HEK293 (cell line): ENCODE results near the gene ALS2CL.
A peak's percentile ranks its signal among the peaks of the same experiment; 100 is the strongest.

Experiments
- CTCF ChIA-PET: fragments of 350-600 bp; formaldehyde crosslinking; extraction: SDS; loops from one replicate; lab custom pipeline; 2021; ENCODE audit warnings: antibody characterized with exemption; lab: Yijun Ruan, JAX
- POLR2A ChIA-PET: fragments of 300-600 bp; formaldehyde crosslinking; extraction: SDS; loops from one replicate; lab custom pipeline; 2020; ENCODE audit warnings: antibody characterized with exemption, inconsistent platforms; lab: Yijun Ruan, JAX
- H3K27ac ChIP-seq: fragments of 200-500 bp; sonication (Bioruptor generic); 2 replicates; pipeline ENCODE4 v1.5.1; 2014; ENCODE audit warnings: low read depth, low read length, control low read depth, inconsistent platforms; ENCODE audit errors: extremely low read depth
- H3K36me3 ChIP-seq, 2 experiments: fragments of 200-500 bp in 1 of 2; sonication (Bioruptor generic) in 1 of 2; 1 replicate in 1 of 2; 2 replicates in 1 of 2; pipeline ENCODE4 v1.5.1; 2014 to 2017; ENCODE audit warnings: inconsistent platforms in 2 of 2, low read length in 2 of 2; ENCODE audit not compliant: control insufficient read depth in 2 of 2, insufficient read depth in 1 of 2
- H3K4me1 ChIP-seq: fragments of 200-500 bp; sonication (Bioruptor generic); 2 replicates; pipeline ENCODE4 v1.5.1; 2014; ENCODE audit warnings: mild to moderate bottlenecking, low read length, inconsistent platforms; ENCODE audit not compliant: control insufficient read depth, insufficient read depth
- H3K4me3 ChIP-seq: 2 replicates; pipeline ENCODE4 v1.5.1; 2011; ENCODE audit warnings: low read depth, mild to moderate bottlenecking, control low read depth, low read length, moderate library complexity
- H3K9me3 ChIP-seq: fragments of 200-500 bp; sonication (Bioruptor generic); 2 replicates; pipeline ENCODE4 v1.5.1; 2014; ENCODE audit warnings: low read depth, low read length, inconsistent platforms; ENCODE audit not compliant: control insufficient read depth, insufficient read depth
- EGR2 ChIP-seq: fragments of 450-650 bp; formaldehyde crosslinking; IDR thresholded peaks from 2 replicates; pipeline ENCODE4 v1.5.1; 2016; ENCODE audit warnings: low read depth, missing biosample characterization, missing genetic modification characterization
- GLI4 ChIP-seq: fragments of 450-650 bp; formaldehyde crosslinking; IDR thresholded peaks from 2 replicates; pipeline ENCODE4 v1.5.1; 2016; ENCODE audit warnings: missing biosample characterization, missing genetic modification characterization
- KLF9 ChIP-seq: fragments of 450-650 bp; formaldehyde crosslinking; IDR thresholded peaks from 2 replicates; pipeline ENCODE4 v1.5.1; 2016; ENCODE audit warnings: missing biosample characterization, missing genetic modification characterization, low read depth
- SCRT1 ChIP-seq: fragments of 450-650 bp; formaldehyde crosslinking; IDR thresholded peaks from 2 replicates; pipeline ENCODE4 v1.5.1; 2016; ENCODE audit warnings: missing biosample characterization, missing genetic modification characterization, borderline replicate concordance
- ZFHX2 ChIP-seq: fragments of 450-650 bp; formaldehyde crosslinking; conservative IDR thresholded peaks from 2 replicates; pipeline ENCODE4 v1.5.1; 2016; ENCODE audit warnings: missing biosample characterization, missing genetic modification characterization
- ZNF302 ChIP-seq: fragments of 450-650 bp; formaldehyde crosslinking; IDR thresholded peaks from 2 replicates; pipeline ENCODE4 v1.5.1; 2016; ENCODE audit warnings: missing biosample characterization, missing genetic modification characterization, low read depth
- ZNF48 ChIP-seq: fragments of 450-650 bp; formaldehyde crosslinking; IDR thresholded peaks from 2 replicates; pipeline ENCODE4 v1.5.1; 2016; ENCODE audit warnings: missing biosample characterization, missing genetic modification characterization
- ZNF561 ChIP-seq: fragments of 450-650 bp; IDR thresholded peaks from 2 replicates; pipeline ENCODE4 v1.5.1; 2018; ENCODE audit warnings: missing biosample characterization, missing genetic modification characterization, borderline replicate concordance
- ZNF571 ChIP-seq: fragments of 450-650 bp; formaldehyde crosslinking; IDR thresholded peaks from 2 replicates; pipeline ENCODE4 v1.5.0; 2017; ENCODE audit warnings: missing biosample characterization, missing genetic modification characterization
- ZNF621 ChIP-seq: fragments of 450-650 bp; formaldehyde crosslinking; IDR thresholded peaks from 2 replicates; pipeline ENCODE4 v1.5.1; 2017; ENCODE audit warnings: missing biosample characterization, missing genetic modification characterization
- ZNF626 ChIP-seq: fragments of 450-650 bp; sonication (Bioruptor Pico); formaldehyde crosslinking; IDR thresholded peaks from 2 replicates; pipeline ENCODE4 v1.5.1; 2018; ENCODE audit warnings: missing biosample characterization, missing genetic modification characterization, inconsistent platforms
- ZNF707 ChIP-seq: fragments of 450-650 bp; formaldehyde crosslinking; IDR thresholded peaks from 2 replicates; pipeline ENCODE4 v1.5.1; 2016; ENCODE audit warnings: missing biosample characterization, missing genetic modification characterization
- ZNF768 ChIP-seq: fragments of 450-650 bp; formaldehyde crosslinking; IDR thresholded peaks from 2 replicates; pipeline ENCODE4 v1.5.1; 2018; ENCODE audit warnings: missing biosample characterization, mild to moderate bottlenecking, missing genetic modification characterization
- TF ChIP-seq, protein P1 (sequence below): fragments of 450-650 bp; formaldehyde crosslinking; IDR thresholded peaks from 2 replicates; pipeline ENCODE4 v1.5.1; 2016; ENCODE audit warnings: missing biosample characterization, missing genetic modification characterization, borderline replicate concordance
- TF ChIP-seq, protein P2 (sequence below): fragments of 450-650 bp; formaldehyde crosslinking; IDR thresholded peaks from 2 replicates; pipeline ENCODE4 v1.5.1; 2016; ENCODE audit warnings: missing biosample characterization, missing genetic modification characterization
- TF ChIP-seq, protein P3 (sequence below): fragments of 450-650 bp; formaldehyde crosslinking; IDR thresholded peaks from 2 replicates; pipeline ENCODE4 v1.5.1; 2016; ENCODE audit warnings: missing biosample characterization, missing genetic modification characterization
- TF ChIP-seq, protein P4 (sequence below): fragments of 450-650 bp; formaldehyde crosslinking; IDR thresholded peaks from 2 replicates; pipeline ENCODE4 v1.5.1; 2017; ENCODE audit warnings: missing biosample characterization, missing genetic modification characterization

The ALS2CL gene

DNA sequence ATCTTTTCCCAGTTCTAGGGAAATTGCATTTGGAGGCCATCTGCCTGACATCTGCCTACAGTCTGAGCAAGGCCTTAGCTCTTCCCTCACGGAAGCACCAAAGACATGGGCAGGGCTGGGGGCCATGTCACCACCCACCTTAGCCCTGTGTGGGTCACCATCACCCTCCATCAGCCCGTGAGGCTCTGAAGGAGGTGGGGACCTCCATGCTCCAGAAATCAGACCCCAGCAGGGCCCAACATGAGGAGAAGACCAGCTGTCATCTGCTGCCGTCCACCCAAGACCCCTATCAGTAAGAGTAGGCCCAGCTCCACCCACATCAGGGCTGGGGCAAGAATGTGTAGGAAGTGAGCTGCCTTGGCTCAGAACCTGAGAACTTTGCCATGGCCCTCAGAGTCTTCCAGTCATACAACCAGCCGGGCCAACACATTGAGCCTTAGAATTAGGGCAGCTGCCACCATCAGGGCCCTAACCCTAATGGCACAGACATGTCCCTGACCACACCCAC, 9.6 kb upstream of the ALS2CL start:
- POLR2A ChIA-PET, result no interaction called here
- H3K27ac ChIP-seq, result no peak overlapping the region

More for the DNA sequence above, 9.6 kb upstream of the ALS2CL start:
- Histone ChIP-seq H3K36me3 (no peaks in the 10 kb centered on the region), H3K4me3 (no peak overlapping the region), H3K9me3 (no peaks in the 10 kb centered on the region), H3K4me1 (no peaks in the 10 kb centered on the region)
- no peak for TF ChIP-seq ZNF621 (tag by site-specific recombination)
- TF ChIP-seq ZNF768, result no peak
- TF ChIP-seq EGR2 (tag by site-specific recombination), result peak; percentile 61
- no peak for TF ChIP-seq ZNF571
- no peak for TF ChIP-seq SCRT1 (tag by site-specific recombination)
- TF ChIP-seq GLI4, result no peak
- TF ChIP-seq, protein P1, sequence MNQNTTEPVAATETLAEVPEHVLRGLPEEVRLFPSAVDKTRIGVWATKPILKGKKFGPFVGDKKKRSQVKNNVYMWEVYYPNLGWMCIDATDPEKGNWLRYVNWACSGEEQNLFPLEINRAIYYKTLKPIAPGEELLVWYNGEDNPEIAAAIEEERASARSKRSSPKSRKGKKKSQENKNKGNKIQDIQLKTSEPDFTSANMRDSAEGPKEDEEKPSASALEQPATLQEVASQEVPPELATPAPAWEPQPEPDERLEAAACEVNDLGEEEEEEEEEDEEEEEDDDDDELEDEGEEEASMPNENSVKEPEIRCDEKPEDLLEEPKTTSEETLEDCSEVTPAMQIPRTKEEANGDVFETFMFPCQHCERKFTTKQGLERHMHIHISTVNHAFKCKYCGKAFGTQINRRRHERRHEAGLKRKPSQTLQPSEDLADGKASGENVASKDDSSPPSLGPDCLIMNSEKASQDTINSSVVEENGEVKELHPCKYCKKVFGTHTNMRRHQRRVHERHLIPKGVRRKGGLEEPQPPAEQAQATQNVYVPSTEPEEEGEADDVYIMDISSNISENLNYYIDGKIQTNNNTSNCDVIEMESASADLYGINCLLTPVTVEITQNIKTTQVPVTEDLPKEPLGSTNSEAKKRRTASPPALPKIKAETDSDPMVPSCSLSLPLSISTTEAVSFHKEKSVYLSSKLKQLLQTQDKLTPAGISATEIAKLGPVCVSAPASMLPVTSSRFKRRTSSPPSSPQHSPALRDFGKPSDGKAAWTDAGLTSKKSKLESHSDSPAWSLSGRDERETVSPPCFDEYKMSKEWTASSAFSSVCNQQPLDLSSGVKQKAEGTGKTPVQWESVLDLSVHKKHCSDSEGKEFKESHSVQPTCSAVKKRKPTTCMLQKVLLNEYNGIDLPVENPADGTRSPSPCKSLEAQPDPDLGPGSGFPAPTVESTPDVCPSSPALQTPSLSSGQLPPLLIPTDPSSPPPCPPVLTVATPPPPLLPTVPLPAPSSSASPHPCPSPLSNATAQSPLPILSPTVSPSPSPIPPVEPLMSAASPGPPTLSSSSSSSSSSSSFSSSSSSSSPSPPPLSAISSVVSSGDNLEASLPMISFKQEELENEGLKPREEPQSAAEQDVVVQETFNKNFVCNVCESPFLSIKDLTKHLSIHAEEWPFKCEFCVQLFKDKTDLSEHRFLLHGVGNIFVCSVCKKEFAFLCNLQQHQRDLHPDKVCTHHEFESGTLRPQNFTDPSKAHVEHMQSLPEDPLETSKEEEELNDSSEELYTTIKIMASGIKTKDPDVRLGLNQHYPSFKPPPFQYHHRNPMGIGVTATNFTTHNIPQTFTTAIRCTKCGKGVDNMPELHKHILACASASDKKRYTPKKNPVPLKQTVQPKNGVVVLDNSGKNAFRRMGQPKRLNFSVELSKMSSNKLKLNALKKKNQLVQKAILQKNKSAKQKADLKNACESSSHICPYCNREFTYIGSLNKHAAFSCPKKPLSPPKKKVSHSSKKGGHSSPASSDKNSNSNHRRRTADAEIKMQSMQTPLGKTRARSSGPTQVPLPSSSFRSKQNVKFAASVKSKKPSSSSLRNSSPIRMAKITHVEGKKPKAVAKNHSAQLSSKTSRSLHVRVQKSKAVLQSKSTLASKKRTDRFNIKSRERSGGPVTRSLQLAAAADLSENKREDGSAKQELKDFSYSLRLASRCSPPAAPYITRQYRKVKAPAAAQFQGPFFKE, result no peak
- no peak for TF ChIP-seq ZNF302
- TF ChIP-seq, protein P2, sequence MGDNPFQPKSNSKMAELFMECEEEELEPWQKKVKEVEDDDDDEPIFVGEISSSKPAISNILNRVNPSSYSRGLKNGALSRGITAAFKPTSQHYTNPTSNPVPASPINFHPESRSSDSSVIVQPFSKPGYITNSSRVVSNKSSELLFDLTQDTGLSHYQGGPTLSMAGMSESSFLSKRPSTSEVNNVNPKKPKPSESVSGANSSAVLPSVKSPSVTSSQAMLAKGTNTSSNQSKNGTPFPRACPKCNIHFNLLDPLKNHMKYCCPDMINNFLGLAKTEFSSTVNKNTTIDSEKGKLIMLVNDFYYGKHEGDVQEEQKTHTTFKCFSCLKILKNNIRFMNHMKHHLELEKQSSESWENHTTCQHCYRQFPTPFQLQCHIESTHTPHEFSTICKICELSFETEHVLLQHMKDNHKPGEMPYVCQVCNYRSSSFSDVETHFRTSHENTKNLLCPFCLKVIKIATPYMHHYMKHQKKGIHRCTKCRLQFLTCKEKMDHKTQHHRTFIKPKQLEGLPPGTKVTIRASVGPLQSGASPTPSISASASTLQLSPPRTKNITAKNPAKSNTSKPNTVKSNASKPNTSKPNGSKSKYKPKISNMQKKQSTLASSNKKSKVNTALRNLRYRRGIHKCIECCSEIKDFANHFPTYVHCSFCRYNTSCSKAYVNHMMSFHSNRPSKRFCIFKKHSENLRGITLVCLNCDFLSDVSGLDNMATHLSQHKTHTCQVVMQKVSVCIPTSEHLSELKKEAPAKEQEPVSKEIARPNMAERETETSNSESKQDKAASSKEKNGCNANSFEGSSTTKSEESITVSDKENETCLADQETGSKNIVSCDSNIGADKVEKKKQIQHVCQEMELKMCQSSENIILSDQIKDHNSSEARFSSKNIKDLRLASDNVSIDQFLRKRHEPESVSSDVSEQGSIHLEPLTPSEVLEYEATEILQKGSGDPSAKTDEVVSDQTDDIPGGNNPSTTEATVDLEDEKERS, result no peak
- TF ChIP-seq, protein P3, sequence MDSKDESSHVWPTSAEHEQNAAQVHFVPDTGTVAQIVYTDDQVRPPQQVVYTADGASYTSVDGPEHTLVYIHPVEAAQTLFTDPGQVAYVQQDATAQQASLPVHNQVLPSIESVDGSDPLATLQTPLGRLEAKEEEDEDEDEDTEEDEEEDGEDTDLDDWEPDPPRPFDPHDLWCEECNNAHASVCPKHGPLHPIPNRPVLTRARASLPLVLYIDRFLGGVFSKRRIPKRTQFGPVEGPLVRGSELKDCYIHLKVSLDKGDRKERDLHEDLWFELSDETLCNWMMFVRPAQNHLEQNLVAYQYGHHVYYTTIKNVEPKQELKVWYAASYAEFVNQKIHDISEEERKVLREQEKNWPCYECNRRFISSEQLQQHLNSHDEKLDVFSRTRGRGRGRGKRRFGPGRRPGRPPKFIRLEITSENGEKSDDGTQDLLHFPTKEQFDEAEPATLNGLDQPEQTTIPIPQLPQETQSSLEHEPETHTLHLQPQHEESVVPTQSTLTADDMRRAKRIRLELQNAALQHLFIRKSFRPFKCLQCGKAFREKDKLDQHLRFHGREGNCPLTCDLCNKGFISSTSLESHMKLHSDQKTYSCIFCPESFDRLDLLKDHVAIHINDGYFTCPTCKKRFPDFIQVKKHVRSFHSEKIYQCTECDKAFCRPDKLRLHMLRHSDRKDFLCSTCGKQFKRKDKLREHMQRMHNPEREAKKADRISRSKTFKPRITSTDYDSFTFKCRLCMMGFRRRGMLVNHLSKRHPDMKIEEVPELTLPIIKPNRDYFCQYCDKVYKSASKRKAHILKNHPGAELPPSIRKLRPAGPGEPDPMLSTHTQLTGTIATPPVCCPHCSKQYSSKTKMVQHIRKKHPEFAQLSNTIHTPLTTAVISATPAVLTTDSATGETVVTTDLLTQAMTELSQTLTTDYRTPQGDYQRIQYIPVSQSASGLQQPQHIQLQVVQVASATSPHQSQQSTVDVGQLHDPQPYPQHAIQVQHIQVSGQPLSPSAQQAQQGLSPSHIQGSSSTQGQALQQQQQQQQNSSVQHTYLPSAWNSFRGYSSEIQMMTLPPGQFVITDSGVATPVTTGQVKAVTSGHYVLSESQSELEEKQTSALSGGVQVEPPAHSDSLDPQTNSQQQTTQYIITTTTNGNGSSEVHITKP (tag by site-specific recombination), result peak; percentile 91
- TF ChIP-seq ZNF48 (tag by site-specific recombination), result no peak
- TF ChIP-seq ZFHX2 (tag by site-specific recombination), result peak; percentile 57
- TF ChIP-seq KLF9 (tag by site-specific recombination), result no peak
- TF ChIP-seq ZNF707, result no peak
- no peak for TF ChIP-seq ZNF561 (tag by site-specific recombination)
- TF ChIP-seq, protein P4, sequence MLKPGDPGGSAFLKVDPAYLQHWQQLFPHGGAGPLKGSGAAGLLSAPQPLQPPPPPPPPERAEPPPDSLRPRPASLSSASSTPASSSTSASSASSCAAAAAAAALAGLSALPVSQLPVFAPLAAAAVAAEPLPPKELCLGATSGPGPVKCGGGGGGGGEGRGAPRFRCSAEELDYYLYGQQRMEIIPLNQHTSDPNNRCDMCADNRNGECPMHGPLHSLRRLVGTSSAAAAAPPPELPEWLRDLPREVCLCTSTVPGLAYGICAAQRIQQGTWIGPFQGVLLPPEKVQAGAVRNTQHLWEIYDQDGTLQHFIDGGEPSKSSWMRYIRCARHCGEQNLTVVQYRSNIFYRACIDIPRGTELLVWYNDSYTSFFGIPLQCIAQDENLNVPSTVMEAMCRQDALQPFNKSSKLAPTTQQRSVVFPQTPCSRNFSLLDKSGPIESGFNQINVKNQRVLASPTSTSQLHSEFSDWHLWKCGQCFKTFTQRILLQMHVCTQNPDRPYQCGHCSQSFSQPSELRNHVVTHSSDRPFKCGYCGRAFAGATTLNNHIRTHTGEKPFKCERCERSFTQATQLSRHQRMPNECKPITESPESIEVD (tag by site-specific recombination), result no peak
- TF ChIP-seq ZNF626 (tag by site-specific recombination), result no peak
- CTCF ChIA-PET, result interaction anchor here (1.0 to 1.5 kb wide), 6 partner anchors 144 to 1456 kb away, joined by 3 to 8 read pairs (median 4); no protein-coding TSS in a partner anchor
